NT2/D1 (cell line): ENCODE measurements around the gene NAV1.
"Not testable (repeated sequence)": the region's sequence is repeated elsewhere in the genome, so short reads cannot be mapped to it uniquely, and the experiment has no call there.

ENCODE experiments used
- SUZ12 ChIP-seq: IDR thresholded peaks from 2 replicates; pipeline ENCODE4 v1.6.1; 2011; ENCODE audit not compliant: insufficient read length, insufficient read depth; ENCODE audit errors: extremely low read depth
- YY1 ChIP-seq: IDR thresholded peaks from 2 replicates; pipeline ENCODE4 v1.6.1; 2011; ENCODE audit not compliant: insufficient read length, insufficient read depth
- ZNF274 ChIP-seq: IDR thresholded peaks from 2 replicates; pipeline ENCODE4 v1.6.1; 2011; ENCODE audit warnings: mild to moderate bottlenecking, low read depth, low read length

- TF ChIP-seq YY1, SUZ12, ZNF274: not testable (repeated sequence)
Observed at GRCh38 chr1:201581371-201581770, 42.4 kb downstream of the NAV1 start.
